Memory B cell (primary cell): ENCODE results near the gene ERGIC2.
"Not testable (repeated sequence)": the region's sequence is repeated elsewhere in the genome, so short reads cannot be mapped to it uniquely, and the experiment has no call there.

Experiments used
- ATAC-seq: fragments of 150-1000 bp; cut with Tn5 transposase; 2 replicates; pipeline ENCODE4 v1.10.0; 2021; ENCODE audit warnings: low read depth, mild to moderate bottlenecking, moderate library complexity
- DNase-seq, 2 donors: peaks; one replicate each; pipeline ENCODE4 v3.0.0; 2022; ENCODE audit warnings: low spot score in 2 of 2
- H3K27ac Mint-ChIP-seq: one replicate; pipeline ENCODE4 v1.8.0; 2022; ENCODE audit warnings: mild to moderate bottlenecking, moderate library complexity, mixed read lengths
- H3K27me3 Mint-ChIP-seq: one replicate; pipeline ENCODE4 v1.8.0; 2022; ENCODE audit warnings: mixed read lengths
- H3K36me3 Mint-ChIP-seq: one replicate; pipeline ENCODE4 v1.8.0; 2022; ENCODE audit warnings: mild to moderate bottlenecking, mixed read lengths
- H3K4me1 Mint-ChIP-seq: one replicate; pipeline ENCODE4 v1.8.0; 2022; ENCODE audit warnings: mixed read lengths
- H3K4me3 Mint-ChIP-seq: one replicate; pipeline ENCODE4 v1.8.0; 2022; ENCODE audit warnings: mild to moderate bottlenecking, moderate library complexity, mixed read lengths
- H3K9me3 Mint-ChIP-seq: one replicate; pipeline ENCODE4 v1.8.0; 2022; ENCODE audit warnings: mixed read lengths

The ERGIC2 gene

DNA sequence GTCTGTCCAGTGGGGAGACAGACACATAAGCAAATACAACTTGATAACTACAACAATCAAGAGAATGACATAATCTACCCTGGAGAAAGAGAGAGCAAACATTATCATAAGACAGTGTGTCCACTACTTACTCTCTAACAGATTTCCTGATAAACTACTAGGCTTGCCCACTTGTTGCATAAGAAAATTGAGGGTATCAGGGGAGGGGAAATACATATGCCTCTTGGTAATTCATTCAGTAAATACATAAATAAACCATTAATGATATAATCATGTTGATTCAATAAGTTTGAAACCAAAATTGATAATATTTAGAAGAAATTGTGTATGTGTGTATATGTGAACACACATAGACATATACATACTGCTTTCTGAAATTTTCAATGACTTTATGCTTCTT, 76.6 kb downstream of the ERGIC2 start:
- ATAC-seq (no peak), DNase-seq (no peak)
- no peak overlapping the region for H3K4me3 Mint-ChIP-seq
- H3K36me3 Mint-ChIP-seq = no peaks in the 10 kb centered on the region
- H3K9me3 Mint-ChIP-seq = no peaks in the 10 kb centered on the region
- H3K27ac Mint-ChIP-seq = no peak overlapping the region
- H3K4me1 Mint-ChIP-seq = peaks cover 3% of the 10 kb centered on the region
- no peaks in the 10 kb centered on the region for H3K27me3 Mint-ChIP-seq

DNA sequence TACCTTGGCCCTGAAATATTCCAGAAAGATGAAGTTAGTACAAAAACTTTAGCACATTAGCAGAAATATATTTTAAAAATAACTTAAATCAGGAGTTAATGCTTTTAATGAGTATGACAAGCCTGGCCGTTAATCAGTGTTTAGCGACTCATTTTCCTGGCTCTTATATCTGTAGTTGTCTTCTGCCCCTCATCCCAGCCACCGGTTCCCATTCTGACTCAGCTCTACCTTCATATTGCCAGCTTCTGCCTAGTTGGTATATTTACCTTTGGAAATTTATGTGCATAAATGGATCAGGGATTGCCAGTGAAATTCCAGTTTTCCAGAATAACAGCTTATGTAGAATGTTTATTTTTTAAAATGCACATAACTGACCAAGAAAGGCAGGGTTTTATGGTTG, 79.9 kb downstream of the ERGIC2 start:
- Mint-ChIP-seq H3K36me3 (no peaks in the 10 kb centered on the region), H3K27ac (no peak overlapping the region), H3K4me3 (no peak overlapping the region), H3K27me3 (peaks cover 1% of the 10 kb centered on the region), H3K9me3 (no peaks in the 10 kb centered on the region), H3K4me1 (peaks cover 3% of the 10 kb centered on the region)
- DNase-seq = no peak
- no peak for ATAC-seq

DNA sequence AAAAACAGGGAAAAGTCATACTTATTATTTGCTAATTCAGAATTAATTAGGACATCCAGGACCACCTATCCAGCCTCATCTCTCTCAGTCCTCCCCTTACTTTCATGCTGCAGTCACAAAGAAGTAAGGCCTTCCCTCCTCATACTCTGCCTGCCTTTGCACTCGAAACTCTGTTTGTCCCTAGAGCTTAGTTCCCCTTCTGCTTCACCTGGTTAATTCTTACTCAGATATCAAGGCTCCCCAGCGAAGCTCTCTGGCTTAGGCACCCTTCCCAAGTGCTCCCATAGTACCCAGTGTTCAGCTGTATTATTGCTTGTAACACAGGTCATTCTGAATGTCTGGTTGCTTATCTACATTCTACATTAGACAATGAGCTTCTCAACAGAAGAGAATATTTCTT, 81.3 kb downstream of the ERGIC2 start:
- ATAC-seq (peak; percentile 52), DNase-seq (no peak)
- H3K27ac Mint-ChIP-seq = no peak overlapping the region
- no peaks in the 10 kb centered on the region for H3K36me3 Mint-ChIP-seq
- peaks cover 3% of the 10 kb centered on the region for H3K4me1 Mint-ChIP-seq
- peaks cover 1% of the 10 kb centered on the region for H3K27me3 Mint-ChIP-seq
- no peaks in the 10 kb centered on the region for H3K9me3 Mint-ChIP-seq
- no peak overlapping the region for H3K4me3 Mint-ChIP-seq

DNA sequence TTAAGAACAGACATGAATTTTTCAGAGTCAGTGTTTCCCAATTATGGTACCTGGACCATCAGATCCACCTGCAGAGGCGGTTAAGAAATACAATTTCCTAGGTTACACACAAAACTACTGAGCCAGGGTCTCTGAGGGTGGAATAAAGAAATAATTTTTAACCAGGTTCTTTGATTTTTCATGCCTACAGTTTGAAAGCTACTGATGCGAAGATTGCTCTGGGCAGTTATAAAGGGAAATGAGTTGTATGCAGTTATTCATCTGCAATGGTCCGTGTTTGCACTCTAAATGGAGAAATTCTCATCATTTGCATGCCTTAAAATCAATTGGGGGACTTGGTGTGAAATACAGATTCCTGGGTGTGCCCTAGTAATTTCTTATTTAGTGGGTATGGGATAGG, 89.7 kb downstream of the ERGIC2 start:
- H3K27ac Mint-ChIP-seq = no peak overlapping the region
- H3K9me3 Mint-ChIP-seq = peaks cover 10% of the 10 kb centered on the region
- no peaks in the 10 kb centered on the region for H3K4me1 Mint-ChIP-seq
- peaks cover 5% of the 10 kb centered on the region for H3K36me3 Mint-ChIP-seq
- DNase-seq = no peak
- H3K4me3 Mint-ChIP-seq = no peak overlapping the region
- no peaks in the 10 kb centered on the region for H3K27me3 Mint-ChIP-seq
- ATAC-seq = no peak

DNA sequence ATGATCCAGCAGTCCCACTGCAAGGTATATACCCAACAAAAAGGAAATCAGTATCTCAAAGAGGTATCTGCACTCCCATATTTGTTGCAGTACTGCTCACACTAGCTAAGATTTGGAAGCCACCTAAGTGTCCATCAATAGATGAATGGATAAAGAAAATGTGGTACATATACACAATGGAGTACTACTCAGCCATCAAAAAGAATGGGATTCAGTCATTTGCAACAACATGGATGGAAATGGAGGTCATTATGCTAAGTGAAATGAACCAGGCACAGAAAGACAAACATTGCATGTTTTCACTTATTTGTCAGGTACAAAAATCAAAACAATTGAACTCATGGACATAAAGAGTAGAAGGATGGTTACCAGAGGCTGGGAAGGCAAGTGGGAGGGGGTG, 90.5 kb downstream of the ERGIC2 start:
- H3K36me3 Mint-ChIP-seq, H3K27me3 Mint-ChIP-seq, H3K4me1 Mint-ChIP-seq, ATAC-seq, DNase-seq, H3K4me3 Mint-ChIP-seq, H3K27ac Mint-ChIP-seq: not testable (repeated sequence)
- peaks cover 10% of the 10 kb centered on the region for H3K9me3 Mint-ChIP-seq

DNA sequence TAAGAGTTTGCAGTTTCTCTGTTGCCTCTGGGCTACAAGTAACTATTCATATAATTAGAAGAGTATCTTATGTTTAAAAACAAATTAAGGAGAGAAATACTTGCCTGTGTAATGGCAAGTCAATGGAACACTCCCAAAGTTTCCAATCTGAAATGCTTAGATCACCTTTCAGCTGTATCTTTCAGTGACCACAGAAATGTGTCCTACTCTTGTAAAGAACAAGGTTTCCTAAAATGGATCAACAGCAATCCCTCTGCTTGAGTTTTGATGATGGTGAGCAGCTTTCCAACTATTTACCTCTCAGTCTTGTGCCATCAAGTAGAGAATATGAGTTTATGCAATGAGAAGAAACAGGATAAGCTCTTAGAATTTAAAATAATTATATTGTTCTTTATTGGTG, 92.9 kb downstream of the ERGIC2 start:
- ATAC-seq = no peak
- no peak for DNase-seq
- H3K4me1 Mint-ChIP-seq = no peaks in the 10 kb centered on the region
- peaks cover 10% of the 10 kb centered on the region for H3K9me3 Mint-ChIP-seq
- H3K4me3 Mint-ChIP-seq = no peak overlapping the region
- H3K27ac Mint-ChIP-seq = no peak overlapping the region
- no peaks in the 10 kb centered on the region for H3K27me3 Mint-ChIP-seq
- H3K36me3 Mint-ChIP-seq = peaks cover 5% of the 10 kb centered on the region

DNA sequence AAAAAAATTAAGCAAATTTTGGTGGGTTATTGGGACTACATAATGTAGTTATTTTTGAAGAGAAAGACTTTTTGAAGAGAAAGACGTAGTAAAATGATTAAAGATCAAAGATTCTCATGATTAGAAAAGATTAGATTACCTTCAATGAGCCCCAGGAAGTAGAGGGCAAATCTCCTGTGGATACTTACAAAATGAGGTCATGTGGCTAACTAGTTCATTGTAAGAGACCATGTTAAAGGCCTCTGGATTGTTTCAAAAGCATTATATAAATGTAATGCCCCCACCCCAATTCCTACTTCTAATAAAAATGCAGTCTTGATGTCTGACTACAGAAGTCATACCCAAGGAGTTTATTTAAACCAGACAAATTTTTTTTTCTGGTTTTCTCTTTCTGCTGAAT, 93.3 kb downstream of the ERGIC2 start:
- Mint-ChIP-seq H3K4me3 (no peak overlapping the region), H3K4me1 (no peaks in the 10 kb centered on the region), H3K27ac (no peak overlapping the region), H3K27me3 (no peaks in the 10 kb centered on the region), H3K36me3 (peaks cover 5% of the 10 kb centered on the region), H3K9me3 (peaks cover 10% of the 10 kb centered on the region)
- ATAC-seq (no peak), DNase-seq (no peak)
